ENCODE results near the gene KCNH1.

DNA sequence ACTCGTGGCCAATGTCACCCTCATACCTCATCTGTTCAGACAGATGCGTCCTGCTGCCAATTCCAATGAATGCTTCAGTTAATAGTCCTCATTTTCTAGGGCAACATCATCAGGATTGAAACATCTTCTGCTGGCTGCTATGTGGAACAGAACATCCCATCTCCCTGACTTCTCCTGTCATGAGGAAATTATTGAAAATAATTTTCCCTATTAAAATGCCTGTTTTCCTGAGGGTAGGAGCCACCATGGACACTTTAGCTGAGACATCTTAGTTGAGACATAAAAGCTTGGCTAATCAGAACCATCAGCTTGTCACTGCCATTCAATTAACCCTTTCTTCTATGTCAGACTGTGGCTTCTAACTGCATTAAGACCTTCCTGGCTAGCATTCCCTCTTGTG lies 409.2 kb downstream of the KCNH1 start:
- TF ChIP-seq, protein P1, sequence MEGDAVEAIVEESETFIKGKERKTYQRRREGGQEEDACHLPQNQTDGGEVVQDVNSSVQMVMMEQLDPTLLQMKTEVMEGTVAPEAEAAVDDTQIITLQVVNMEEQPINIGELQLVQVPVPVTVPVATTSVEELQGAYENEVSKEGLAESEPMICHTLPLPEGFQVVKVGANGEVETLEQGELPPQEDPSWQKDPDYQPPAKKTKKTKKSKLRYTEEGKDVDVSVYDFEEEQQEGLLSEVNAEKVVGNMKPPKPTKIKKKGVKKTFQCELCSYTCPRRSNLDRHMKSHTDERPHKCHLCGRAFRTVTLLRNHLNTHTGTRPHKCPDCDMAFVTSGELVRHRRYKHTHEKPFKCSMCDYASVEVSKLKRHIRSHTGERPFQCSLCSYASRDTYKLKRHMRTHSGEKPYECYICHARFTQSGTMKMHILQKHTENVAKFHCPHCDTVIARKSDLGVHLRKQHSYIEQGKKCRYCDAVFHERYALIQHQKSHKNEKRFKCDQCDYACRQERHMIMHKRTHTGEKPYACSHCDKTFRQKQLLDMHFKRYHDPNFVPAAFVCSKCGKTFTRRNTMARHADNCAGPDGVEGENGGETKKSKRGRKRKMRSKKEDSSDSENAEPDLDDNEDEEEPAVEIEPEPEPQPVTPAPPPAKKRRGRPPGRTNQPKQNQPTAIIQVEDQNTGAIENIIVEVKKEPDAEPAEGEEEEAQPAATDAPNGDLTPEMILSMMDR (conservative IDR thresholded peaks at IDR 0.05) = no peak
- TF ChIP-seq ZFX (IDR thresholded peaks at IDR 0.05) = no peak
